MM.1S (cell line): ENCODE results near the gene SLC35F3.

Experiments used
- CTCF ChIP-seq: fragments of 300-600 bp; sonication (generic); IDR thresholded peaks from 2 replicates; pipeline ENCODE4 v1.5.1; 2016; ENCODE audit warnings: antibody characterized with exemption, low read length, mixed read lengths
- EZH2 ChIP-seq: fragments of 300-600 bp; sonication (generic); optimal IDR thresholded peaks from 2 replicates; pipeline ENCODE3; 2017; ENCODE audit warnings: low read depth, mild to moderate bottlenecking, antibody characterized with exemption, low read length, mixed read lengths

- TF ChIP-seq CTCF (peak; percentile 92), EZH2 (no peak)
Measured at GRCh38 chr1:234154320-234155251, 250.1 kb downstream of the SLC35F3 start.
